ENCODE data around the gene FCN3. TPM values are rescaled to one million over a fixed set of nuclear protein-coding genes. Genes with fewer than 3 reads are reported as not detected.

FCN3 gene
- total RNA-seq, 1 experiment from 2014 or later = 0.22 TPM

DNA sequence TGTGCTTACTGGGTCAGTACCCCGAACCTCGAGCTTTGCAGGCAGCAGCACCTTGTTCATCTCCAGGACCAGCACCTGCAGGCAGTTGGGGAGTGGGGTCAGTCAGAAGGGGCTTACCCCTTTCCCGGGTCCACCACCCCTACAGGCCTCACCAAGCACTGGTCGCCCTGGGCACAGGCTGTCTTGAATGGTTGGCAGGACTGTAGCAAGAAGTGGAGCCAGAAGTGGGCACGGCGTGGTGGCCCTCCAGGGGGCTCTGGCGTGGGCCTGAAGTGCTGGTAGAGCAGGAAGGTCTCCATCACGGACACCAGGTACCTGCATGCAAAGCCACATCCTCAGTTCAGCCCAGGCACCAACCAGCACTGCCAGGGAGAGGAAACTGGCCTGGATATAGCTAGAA is 13.1 kb downstream of the FCN3 start:
- no peak overlapping the region for H2BK12ac ChIP-seq (ENCODE audit: insufficient read length, low read depth, low read length)

More for the DNA sequence above, 13.1 kb downstream of the FCN3 start:
- Mint-ChIP-seq H3K4me1 (peaks cover 22 to 38% of the 10 kb centered on the region in 2 experiments), H3K9me3 (no peaks in the 10 kb centered on the region; a peak in 1 of 5 replicates), H3K27ac (no peak overlapping the region; a peak in 1 of 7 replicates), H3K4me3 (peak overlapping the region; percentile 70 to 81; a peak in 4 of 5 replicates), H3K36me3 (ENCODE audit: insufficient read depth in 1 of 3, low read depth in 3 of 3) (peaks cover 0 to 5% (median 3%) of the 10 kb centered on the region in 3 experiments; a peak in 4 of 7 replicates), H3K27me3 (ENCODE audit: low read depth) (peaks cover 64% of the 10 kb centered on the region)
- Histone ChIP-seq H3K27me3 (ENCODE audit: insufficient read depth, low read length) (peaks cover 19% of the 10 kb centered on the region; the same call in 1 of the 2 replicates), H2BK5ac (ENCODE audit: insufficient read length, low read length) (no peak overlapping the region), H3K23me2 (ENCODE audit: insufficient read length, low read depth, low read length, poor library complexity, severe bottlenecking) (peaks cover 13% of the 10 kb centered on the region), H3K14ac (ENCODE audit: insufficient read depth, low read length) (no peak overlapping the region), H2BK15ac (ENCODE audit: low read depth, low read length) (no peak overlapping the region), H3T11ph (ENCODE audit: low read length) (no peak overlapping the region), H4K91ac (ENCODE audit: insufficient read length, low read depth, low read length) (no peak overlapping the region), H2AFZ (ENCODE audit: low read length) (no peak overlapping the region), H3K18ac (ENCODE audit: insufficient read length, low read depth, low read length) (no peak overlapping the region), H3K56ac (ENCODE audit: insufficient read length, low read depth, low read length) (no peak overlapping the region), H3K4me2 (ENCODE audit: insufficient read depth, insufficient read length, low read length) (no peak overlapping the region), H3K4me1 (ENCODE audit: insufficient read depth, low read length) (peaks cover 3% of the 10 kb centered on the region; the same call in 1 of the 2 replicates), H4K20me1 (ENCODE audit: control insufficient read depth, insufficient read depth, insufficient read length) (peaks cover 6% of the 10 kb centered on the region), H3K9ac (ENCODE audit: extremely low read depth, insufficient read length, low read length) (no peak overlapping the region), H2BK20ac (ENCODE audit: low read depth, low read length, poor library complexity, severe bottlenecking) (no peak overlapping the region), H3K27ac (ENCODE audit: insufficient read length, low read depth, low read length) (no peak overlapping the region), H2AK5ac (ENCODE audit: insufficient read length, low read length) (no peak overlapping the region), H4K5ac (ENCODE audit: insufficient read length, low read depth, low read length) (no peak overlapping the region), H3K9me3 (ENCODE audit: control insufficient read depth, low read depth, low read length) (no peaks in the 10 kb centered on the region), H3K4ac (ENCODE audit: low read depth, low read length) (no peak overlapping the region), H3K23ac (ENCODE audit: insufficient read length, low read depth, low read length) (no peak overlapping the region), H4K8ac (replicated peaks; ENCODE audit: insufficient read length, low read depth, low read length) (no peak overlapping the region), H3K79me1 (ENCODE audit: insufficient read depth, low read depth, low read length, poor library complexity, severe bottlenecking) (no peaks in the 10 kb centered on the region), H2BK120ac (ENCODE audit: low read depth, low read length, poor library complexity, severe bottlenecking) (no peak overlapping the region), H3K79me2 (ENCODE audit: insufficient read depth, low read length) (no peaks in the 10 kb centered on the region)
- WGBS (ENCODE audit: extremely low coverage, insufficient read length, low lambda C conversion rate) = no CpG with 5 or more reads among the region's 8 CpGs
- TF ChIP-seq, protein P1, sequence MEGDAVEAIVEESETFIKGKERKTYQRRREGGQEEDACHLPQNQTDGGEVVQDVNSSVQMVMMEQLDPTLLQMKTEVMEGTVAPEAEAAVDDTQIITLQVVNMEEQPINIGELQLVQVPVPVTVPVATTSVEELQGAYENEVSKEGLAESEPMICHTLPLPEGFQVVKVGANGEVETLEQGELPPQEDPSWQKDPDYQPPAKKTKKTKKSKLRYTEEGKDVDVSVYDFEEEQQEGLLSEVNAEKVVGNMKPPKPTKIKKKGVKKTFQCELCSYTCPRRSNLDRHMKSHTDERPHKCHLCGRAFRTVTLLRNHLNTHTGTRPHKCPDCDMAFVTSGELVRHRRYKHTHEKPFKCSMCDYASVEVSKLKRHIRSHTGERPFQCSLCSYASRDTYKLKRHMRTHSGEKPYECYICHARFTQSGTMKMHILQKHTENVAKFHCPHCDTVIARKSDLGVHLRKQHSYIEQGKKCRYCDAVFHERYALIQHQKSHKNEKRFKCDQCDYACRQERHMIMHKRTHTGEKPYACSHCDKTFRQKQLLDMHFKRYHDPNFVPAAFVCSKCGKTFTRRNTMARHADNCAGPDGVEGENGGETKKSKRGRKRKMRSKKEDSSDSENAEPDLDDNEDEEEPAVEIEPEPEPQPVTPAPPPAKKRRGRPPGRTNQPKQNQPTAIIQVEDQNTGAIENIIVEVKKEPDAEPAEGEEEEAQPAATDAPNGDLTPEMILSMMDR (conservative IDR thresholded peaks at IDR 0.05) = no peak
- no peak for DNase-seq

All from H9 (cell line).